Left ventricle myocardium inferior (tissue), 1 donor: ENCODE results near the gene CMKLR1. TPM values are rescaled to one million over a fixed set of nuclear protein-coding genes. Genes with fewer than 3 reads are reported as not detected.
A peak's percentile ranks its signal among the peaks of the same experiment; 100 is the strongest.

ENCODE experiments used
- DNase-seq: peaks from one replicate; pipeline ENCODE4 v3.0.0-alpha.2; 2020
- H3K27ac ChIP-seq: fragments of 200-600 bp; replicated peaks from 2 replicates; pipeline ENCODE4 v1.8.0; 2021
- H3K27me3 ChIP-seq: fragments of 200-600 bp; 2 replicates; pipeline ENCODE4 v1.8.0; 2021; ENCODE audit warnings: low read depth
- H3K36me3 ChIP-seq: fragments of 200-600 bp; 2 replicates; pipeline ENCODE4 v1.8.0; 2021
- H3K4me1 ChIP-seq: fragments of 200-600 bp; 2 replicates; pipeline ENCODE4 v1.8.0; 2021
- H3K4me3 ChIP-seq: fragments of 200-600 bp; 2 replicates; pipeline ENCODE4 v1.8.0; 2021; ENCODE audit warnings: mild to moderate bottlenecking, moderate library complexity
- H3K9me3 ChIP-seq: fragments of 200-600 bp; replicated peaks from 2 replicates; pipeline ENCODE4 v1.8.0; 2021
- intact Hi-C: fragments of 100-400 bp; cut with micrococcal nuclease; formaldehyde crosslinking; loops from one replicate; pipeline ENCODE4 v1.11.0; 2022
- total RNA-seq: library from RNA; stranded (reverse); fragmentation: NEBNext Ultra II Directional; extraction: Animal tissue kit (Norgen Biotek cat#: 25700); gene quantifications from one replicate; pipeline ENCODE4 v1.2.1, GENCODE V29; 2021
- TF ChIP-seq, protein P1 (sequence below): fragments of 200-600 bp; IDR thresholded peaks from 2 replicates; pipeline ENCODE4 v1.8.0; 2021; ENCODE audit warnings: antibody characterized with exemption, mild to moderate bottlenecking, borderline replicate concordance
- donor health status: DM: no; HTN: yes; CAD: no; lungs with severe emphysema.

The CMKLR1 gene
- total RNA-seq, 1 donor from 2014 or later = 5.7 TPM

DNA sequence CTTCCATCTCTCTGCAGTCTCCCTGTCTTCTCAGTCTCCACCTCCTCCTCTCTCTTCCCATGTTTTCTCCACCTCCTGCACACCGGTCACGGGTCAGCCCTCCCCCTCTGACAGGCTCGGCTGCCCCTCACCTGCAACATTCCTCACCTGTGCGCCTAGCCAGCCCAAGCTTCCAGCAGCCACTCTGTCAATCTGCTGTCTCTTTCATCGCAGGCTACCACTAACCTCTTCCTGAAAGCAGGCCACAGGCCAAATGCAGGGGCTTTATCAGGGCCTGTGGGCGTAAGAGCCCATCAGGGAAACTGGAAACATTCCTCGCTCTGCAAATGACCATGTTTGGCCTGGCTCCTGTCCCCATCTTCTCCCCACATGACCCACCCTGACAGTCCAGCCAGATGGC is 34.5 kb downstream of the CMKLR1 start:
- TF ChIP-seq, protein P1, sequence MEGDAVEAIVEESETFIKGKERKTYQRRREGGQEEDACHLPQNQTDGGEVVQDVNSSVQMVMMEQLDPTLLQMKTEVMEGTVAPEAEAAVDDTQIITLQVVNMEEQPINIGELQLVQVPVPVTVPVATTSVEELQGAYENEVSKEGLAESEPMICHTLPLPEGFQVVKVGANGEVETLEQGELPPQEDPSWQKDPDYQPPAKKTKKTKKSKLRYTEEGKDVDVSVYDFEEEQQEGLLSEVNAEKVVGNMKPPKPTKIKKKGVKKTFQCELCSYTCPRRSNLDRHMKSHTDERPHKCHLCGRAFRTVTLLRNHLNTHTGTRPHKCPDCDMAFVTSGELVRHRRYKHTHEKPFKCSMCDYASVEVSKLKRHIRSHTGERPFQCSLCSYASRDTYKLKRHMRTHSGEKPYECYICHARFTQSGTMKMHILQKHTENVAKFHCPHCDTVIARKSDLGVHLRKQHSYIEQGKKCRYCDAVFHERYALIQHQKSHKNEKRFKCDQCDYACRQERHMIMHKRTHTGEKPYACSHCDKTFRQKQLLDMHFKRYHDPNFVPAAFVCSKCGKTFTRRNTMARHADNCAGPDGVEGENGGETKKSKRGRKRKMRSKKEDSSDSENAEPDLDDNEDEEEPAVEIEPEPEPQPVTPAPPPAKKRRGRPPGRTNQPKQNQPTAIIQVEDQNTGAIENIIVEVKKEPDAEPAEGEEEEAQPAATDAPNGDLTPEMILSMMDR = no peak
- Histone ChIP-seq H3K27me3 (no peaks in the 10 kb centered on the region), H3K4me3 (no peak overlapping the region), H3K4me1 (peaks cover 93% of the 10 kb centered on the region), H3K36me3 (no peaks in the 10 kb centered on the region), H3K9me3 (no peaks in the 10 kb centered on the region), H3K27ac (peak overlapping the region; percentile 92)
- intact Hi-C loops = no loop called here
- no peak for DNase-seq

DNA sequence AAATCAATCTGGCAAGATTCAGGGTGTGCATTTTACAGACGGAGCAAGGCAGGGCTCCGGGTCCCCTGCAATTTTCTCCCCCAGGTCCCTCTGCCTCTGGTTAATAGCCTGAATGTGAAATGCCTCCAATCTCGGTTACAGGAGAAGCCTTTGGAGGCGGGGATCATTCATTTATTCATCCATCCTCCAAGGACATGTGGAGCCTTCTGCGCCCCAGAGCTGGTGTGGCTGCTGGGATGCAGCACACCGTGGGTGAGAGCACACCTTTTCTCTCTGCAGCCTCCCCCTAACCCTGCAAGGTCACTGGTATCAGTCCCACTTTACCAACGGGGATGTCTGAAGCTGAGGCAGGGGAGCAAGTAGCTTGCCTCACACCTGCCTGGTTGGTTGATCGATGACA is 35.4 kb downstream of the CMKLR1 start:
- H3K27ac ChIP-seq = peak overlapping the region; percentile 92
- peak overlapping the region; percentile 0 for H3K4me3 ChIP-seq
- no peaks in the 10 kb centered on the region for H3K27me3 ChIP-seq
- H3K4me1 ChIP-seq = peaks cover 96% of the 10 kb centered on the region
- TF ChIP-seq, protein P1 = no peak
- no peaks in the 10 kb centered on the region for H3K9me3 ChIP-seq
- DNase-seq = no peak
- intact Hi-C loops = no loop called here
- no peaks in the 10 kb centered on the region for H3K36me3 ChIP-seq

DNA sequence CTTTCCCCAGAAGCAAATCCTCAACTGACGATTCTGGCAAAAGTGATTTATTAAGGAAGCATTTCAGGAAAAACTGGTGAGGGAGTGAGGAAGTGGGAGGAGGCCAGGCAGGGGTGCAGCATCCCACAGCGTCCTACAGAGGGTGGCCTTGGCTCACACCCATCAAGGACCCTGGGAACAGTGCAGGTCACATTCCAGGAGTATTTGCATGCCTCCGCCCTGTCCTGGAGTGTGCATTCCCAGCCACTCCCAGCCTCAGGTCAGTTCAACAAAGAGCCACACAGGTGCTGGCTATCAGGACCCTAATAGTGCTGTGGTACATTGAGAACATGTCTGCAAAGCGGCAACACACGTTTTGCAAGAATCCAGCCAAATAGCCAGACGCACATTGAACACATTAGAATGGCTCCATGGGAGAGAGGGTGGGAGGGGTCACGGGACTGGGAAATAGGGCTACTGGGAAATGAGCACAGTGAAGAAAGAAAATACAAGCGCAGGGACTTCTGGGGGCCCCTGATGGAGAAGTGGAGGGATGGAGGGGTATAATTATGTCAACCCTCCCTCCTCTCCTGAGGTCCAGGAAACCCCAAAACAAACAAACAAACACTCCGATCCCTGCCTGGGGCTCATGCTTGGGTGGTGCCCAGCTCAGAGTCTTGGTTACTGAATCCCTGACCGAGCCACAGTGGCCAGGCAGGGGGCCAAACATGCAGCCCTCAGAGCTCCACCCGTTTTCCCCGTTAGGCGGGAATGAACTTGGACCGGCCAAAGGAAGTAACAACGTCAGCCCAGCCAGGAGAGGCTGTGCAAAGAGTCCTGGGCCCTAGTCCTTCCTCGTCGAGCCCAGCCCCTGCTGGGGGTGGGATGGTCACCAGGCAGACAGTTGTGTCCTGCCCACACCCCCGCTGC is 36.5 kb downstream of the CMKLR1 start:
- H3K36me3 ChIP-seq = no peaks in the 10 kb centered on the region
- no peaks in the 10 kb centered on the region for H3K27me3 ChIP-seq
- intact Hi-C loops = no loop called here
- peaks cover 89% of the 10 kb centered on the region for H3K4me1 ChIP-seq
- TF ChIP-seq, protein P1 = peak; percentile 43
- DNase-seq = peak; percentile 88
- H3K9me3 ChIP-seq = no peaks in the 10 kb centered on the region
- peak overlapping the region; percentile 92 for H3K27ac ChIP-seq
- peak overlapping the region; percentile 37 for H3K4me3 ChIP-seq

DNA sequence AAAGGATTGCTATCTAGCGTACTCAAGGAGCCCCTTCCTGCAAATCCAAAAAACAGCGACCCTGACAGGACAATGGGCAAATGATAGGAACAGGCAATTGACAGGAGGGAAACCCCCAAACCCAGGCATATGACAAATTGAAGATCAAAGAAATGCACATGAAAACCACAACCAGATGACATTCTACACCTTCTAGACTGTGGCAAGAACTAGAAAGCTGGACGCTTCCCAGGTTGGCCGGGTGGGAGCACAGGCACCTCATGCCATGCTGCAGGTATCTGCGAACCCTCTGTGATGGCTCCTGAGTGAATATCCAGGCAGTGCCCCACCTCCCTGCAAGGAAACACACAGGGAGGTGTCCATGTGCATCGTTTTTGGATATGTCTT is 37.1 kb downstream of the CMKLR1 start:
- DNase-seq = no peak
- Histone ChIP-seq H3K4me1 (peaks cover 89% of the 10 kb centered on the region), H3K27ac (peak overlapping the region; percentile 92), H3K9me3 (no peaks in the 10 kb centered on the region), H3K27me3 (no peaks in the 10 kb centered on the region), H3K4me3 (no peak overlapping the region), H3K36me3 (no peaks in the 10 kb centered on the region)
- TF ChIP-seq, protein P1 = no peak
- intact Hi-C loops = no loop called here

DNA sequence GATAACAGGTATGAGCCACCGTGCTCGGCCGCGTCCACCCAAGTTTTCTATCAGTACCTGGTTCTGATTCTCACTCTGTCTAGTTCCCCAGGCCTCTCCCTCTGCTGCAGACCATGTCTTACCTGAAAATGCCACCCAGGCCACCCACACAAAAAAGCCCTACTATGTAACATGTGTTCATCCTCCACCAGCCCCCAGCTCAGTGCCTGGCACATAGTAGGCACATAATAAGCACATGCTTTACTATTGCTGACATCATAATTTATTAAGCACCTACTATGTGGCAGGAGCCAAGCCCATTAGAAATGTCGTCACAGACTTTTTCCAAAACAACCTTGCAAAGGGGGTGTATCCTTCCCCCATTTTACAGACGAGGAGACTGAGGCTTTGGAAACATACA is 37.8 kb downstream of the CMKLR1 start:
- intact Hi-C loops = no loop called here
- H3K36me3 ChIP-seq = no peaks in the 10 kb centered on the region
- TF ChIP-seq, protein P1 = no peak
- peak overlapping the region; percentile 92 for H3K27ac ChIP-seq
- H3K27me3 ChIP-seq = no peaks in the 10 kb centered on the region
- peaks cover 88% of the 10 kb centered on the region for H3K4me1 ChIP-seq
- no peak overlapping the region for H3K4me3 ChIP-seq
- no peaks in the 10 kb centered on the region for H3K9me3 ChIP-seq
- no peak for DNase-seq
